Retina (tissue), 1 donor: ENCODE data around the gene VASN.
A peak's percentile ranks its signal among the peaks of the same experiment; 100 is the strongest.

Experiments used
- DNase-seq: peaks from one replicate; pipeline ENCODE4 v3.0.0-alpha.2; 2016

VASN gene

GRCh38 chr16:4354512-4355409, 16.9 kb upstream of the VASN start:
- DNase-seq = no peak

GRCh38 chr16:4356820-4357219, 14.8 kb upstream of the VASN start:
- no peak for DNase-seq

DNA sequence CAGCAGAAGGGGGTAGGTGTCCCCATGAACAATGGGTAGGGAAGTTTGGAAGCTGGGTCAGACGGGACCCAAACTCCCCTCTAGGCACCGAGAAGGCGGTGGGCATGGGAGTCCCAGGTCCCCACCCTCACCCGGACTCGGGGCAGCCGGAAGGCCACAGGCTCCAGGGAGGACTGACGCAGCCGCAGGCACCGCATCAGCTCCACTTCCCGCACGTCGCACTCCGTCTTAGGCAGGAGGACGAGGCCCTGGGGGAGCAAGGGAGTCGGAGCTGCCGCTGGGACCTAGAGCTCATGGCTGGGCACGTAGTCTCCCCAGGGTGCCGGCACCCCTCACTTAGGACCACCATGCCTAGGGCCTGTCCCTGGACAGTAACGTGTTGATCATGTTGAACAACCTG, 13.4 kb upstream of the VASN start:
- DNase-seq = no peak

DNA sequence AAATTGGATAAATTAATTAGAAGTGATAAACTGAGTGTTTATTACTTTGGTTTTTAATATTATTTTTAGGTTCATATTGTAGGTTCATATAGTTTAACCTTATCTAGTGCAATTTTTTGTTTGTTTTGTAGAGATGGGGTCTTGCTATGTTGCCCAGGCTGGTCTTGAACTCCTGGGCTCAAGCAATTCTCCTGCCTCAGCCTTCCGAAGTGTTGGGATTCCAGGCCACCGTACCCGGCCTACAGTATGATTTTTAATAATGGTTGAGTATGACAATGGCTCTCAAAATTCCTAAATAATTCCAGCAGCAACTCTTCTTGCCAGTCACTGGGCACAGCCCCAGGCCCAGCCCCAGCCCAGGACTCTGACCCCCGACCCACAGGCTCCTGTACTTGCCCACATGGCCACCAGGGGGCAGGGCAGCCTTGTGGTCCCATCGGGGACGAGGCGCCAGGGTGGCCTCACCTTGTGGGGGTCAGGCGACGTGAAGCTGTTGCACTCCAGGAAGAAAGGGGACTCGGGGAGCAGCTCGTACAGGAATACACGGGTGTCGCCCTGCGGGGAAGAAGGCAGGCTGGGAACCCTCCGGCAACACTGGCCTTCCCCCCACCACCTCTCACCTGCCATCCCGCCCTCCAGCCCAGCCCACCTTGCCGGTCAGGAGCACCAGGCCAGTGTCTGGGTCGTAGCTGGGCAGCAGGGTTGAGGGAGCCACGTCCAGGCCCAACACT, 12.7 kb upstream of the VASN start:
- peak; percentile 58 for DNase-seq

DNA sequence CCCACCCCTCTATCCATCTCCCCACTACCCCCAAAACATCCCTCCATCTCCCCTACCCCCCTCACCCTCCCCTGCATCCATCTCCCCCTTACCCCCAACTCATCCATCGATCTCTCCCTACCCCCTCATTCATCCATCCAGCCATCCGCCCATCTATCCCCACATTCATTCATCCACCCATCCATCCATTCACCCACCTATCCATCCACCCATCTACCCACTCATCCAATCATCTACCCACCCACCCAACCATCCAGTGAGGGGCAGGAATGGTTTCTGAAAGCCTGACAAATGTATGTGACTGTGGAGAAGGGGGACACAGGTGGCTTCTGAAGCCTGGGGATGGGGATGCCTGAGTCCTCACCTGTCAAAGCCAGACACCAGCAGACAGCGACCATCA, 11.7 kb upstream of the VASN start:
- no peak for DNase-seq

GRCh38 chr16:4360538-4361021, 11.1 kb upstream of the VASN start:
- DNase-seq = no peak

DNA sequence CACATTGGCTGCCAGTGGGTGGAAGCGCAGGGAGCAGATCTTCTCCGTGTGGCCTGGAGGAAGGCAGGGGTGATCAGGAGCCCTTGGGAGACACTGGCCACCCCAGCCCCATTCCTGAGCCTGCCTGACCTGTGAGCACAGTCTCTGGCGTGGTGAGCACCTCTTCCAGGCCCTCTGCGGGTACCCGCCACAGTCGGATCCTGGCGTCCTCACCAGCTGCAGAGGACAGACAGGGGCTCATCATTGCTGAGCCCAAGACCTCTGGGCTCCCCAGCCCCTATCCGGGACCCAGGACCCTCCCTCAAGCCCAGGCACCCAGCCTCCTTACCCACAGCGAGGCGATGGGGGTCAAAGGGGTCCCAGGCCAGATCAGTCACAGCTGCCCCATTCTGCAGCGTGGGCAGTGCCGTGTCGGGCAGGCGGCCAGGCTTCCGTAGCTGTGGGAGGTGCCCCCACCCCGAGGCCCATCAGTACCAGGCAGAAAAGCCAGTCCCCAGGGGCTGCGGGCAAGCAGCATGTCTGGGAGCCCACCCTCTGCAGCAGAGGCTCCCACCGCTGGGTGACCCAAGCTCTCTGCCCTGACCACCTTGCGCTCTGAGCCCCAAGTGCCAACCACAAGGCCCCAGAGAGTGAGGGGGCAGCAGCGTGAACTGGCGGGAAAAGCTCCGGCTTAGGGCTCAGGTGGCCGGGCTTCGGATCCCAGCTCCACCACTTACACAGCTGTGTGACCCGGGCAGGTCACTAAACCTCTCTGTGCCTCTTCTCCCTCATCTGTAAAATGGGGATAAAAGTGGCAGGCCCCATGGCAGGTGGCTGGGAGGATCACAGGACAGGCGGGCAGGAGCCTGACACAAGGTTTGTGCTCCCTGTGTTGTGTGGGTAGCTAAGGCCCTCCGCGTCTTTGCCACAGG, 10.4 kb upstream of the VASN start:
- DNase-seq = no peak

GRCh38 chr16:4361944-4362311, 9.7 kb upstream of the VASN start:
- no peak for DNase-seq

- DNase-seq = no peak
Measured at GRCh38 chr16:4362476-4363135, 9.0 kb upstream of the VASN start.

- DNase-seq = no peak
Measured at GRCh38 chr16:4364196-4365013, 7.2 kb upstream of the VASN start.

DNA sequence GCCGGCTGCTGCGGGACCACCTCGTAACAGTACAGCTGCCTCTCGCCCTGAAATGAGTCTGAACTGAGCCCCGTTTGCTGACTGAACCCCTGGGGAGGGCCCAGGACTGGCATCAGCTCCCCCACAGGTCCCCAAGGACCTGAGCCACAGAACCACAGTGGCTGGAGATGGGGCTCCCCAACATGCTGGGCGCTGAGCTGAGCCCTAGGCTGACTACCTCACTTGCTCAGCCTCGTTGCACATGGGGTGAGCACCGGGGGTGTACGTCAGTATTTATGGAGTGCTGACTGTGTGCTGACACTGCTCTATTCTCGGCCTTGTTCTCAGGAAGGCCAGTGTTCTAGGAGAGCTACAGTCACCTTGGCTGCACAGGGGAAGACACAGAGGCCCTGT, 6.6 kb upstream of the VASN start:
- no peak for DNase-seq

DNA sequence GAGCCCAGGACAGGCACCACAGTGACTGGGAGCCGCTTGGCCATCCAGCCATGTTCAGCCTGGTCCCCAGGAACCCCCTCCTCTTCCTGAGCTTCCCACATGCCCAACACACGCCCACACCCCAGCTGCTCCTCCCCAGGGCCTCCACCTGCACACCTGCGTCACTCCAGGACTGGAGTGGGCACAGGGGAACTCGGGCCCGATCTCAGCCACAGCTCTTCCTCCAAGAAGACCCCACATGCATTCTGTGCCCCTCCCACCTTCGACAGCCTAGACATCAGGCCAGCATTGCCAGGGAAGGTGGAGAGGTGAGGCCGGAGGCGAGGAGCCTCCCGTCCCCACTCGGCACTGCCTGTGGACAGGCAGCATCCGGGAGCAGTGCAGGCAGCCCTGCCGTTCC, 6.0 kb upstream of the VASN start:
- no peak for DNase-seq

GRCh38 chr16:4366016-4366415, 5.6 kb upstream of the VASN start:
- no peak for DNase-seq

GRCh38 chr16:4367393-4367856, 4.2 kb upstream of the VASN start:
- no peak for DNase-seq

- DNase-seq = no peak
Measured at GRCh38 chr16:4369007-4369733, 2.5 kb upstream of the VASN start.

GRCh38 chr16:4370151-4370550, 1.5 kb upstream of the VASN start:
- no peak for DNase-seq

DNA sequence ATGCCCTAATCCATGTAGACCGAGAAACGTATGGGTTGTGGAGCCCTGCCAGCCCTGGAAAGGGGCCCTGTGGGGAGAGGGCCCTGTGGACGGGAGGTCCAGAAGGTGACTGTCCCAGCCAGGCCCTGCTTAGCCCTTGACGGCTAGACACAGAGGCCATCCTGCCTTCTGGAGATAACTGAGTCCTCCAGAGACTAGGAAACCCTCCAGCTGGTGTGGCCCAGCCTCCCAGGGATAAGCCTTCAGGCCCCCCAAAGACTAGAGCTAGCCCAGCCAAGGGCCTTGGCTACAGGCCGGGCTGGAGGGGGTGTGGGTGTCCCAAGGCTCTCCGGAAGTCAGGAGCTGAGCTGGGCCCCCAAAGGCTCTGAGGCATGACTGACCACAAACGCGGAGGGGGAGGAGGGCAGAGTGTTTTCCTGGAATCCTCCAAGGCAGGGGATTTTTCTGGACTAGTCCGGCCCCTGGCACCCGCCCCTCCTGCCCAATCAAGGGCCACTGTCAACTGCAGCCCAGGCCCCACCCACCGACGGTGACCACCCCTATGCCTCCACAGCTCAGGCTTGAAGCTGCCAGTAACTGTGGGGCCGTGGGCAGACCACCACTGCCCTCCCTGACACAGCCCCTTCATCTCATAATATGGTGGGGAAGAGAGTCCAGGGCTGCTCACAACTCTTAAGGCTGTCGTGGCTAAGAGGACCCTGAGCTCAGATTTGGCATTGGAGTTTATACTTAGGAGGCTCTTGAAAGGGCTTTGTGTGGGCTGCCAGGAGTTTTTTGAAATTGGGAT, 885 bp upstream of the VASN start:
- DNase-seq = no peak

DNA sequence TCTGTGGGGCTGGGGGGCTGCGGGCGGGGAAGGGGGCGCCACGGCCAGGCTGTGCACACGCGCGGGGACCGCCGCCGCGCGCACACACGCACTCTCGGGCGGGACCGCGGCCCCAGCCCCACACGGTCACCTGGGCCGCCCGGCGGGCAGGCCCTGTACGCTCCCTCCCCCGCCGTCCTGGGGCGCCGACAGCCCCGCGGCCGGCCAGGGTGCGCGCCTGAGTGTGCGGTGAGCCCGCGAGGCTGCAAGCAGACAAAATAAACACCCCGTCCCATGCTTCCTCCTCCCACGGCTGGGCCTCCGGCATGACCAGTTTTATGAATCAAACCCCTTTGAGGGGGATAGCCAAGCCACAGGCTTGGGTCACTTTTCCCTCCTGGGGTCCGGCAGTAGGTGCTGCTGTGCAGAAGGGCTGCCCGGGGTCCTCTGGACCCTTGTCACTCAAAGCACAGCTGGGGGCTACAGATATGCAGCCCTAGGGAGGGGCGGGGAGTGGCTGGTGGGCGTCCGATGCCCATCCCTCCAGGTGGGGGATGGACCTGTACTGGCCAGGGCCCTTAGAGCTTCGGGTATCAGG, 441 bp downstream of the VASN start:
- DNase-seq = peak; percentile 47

- peak; percentile 21 for DNase-seq
Measured at GRCh38 chr16:4372578-4373355, 1.1 kb downstream of the VASN start.
